HT-29 (cell line): ENCODE results near the gene CAPN9. TPM values are rescaled to one million over a fixed set of nuclear protein-coding genes. Genes with fewer than 3 reads are reported as not detected.
"Not testable (repeated sequence)": the region's sequence is repeated elsewhere in the genome, so short reads cannot be mapped to it uniquely, and the experiment has no call there.

ENCODE experiments used
- DNase-seq: peaks from one replicate; pipeline ENCODE4 v3.0.0-alpha.2; 2015; ENCODE audit warnings: low spot score
- total RNA-seq: library from RNA; depleted of rRNA; stranded (reverse); fragments of >200 nt; shearing (Covaris generic); gene quantifications from 2 replicates; pipeline ENCODE4 v1.2.3, GENCODE V29; 2014

CAPN9 gene
- total RNA-seq, 1 experiment from 2014 or later = 1.8 TPM

- peak; percentile 7 for DNase-seq
Observed at GRCh38 chr1:230823931-230824381, 76.8 kb downstream of the CAPN9 start.

DNA sequence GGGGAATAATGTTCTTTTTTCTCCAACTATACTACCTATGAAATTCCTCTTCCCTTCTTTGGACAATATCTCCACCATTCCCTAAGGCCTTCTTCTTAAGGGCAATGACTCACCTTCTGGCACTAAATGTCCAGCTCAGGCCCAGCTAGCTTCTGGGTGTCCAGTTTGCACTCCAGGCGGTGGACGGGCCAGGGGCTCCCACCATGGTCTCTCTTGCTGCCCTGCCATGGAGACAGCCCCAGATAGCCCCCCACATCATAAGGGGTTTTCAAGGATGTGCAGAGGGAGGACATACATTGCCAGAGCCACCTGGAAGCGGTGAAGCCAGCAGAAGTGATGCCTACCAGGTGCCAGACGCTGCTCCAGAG lies 77.3 kb downstream of the CAPN9 start:
- DNase-seq = peak; percentile 22

- DNase-seq = peak; percentile 77
Observed at GRCh38 chr1:230824919-230825721, 77.9 kb downstream of the CAPN9 start.

DNA sequence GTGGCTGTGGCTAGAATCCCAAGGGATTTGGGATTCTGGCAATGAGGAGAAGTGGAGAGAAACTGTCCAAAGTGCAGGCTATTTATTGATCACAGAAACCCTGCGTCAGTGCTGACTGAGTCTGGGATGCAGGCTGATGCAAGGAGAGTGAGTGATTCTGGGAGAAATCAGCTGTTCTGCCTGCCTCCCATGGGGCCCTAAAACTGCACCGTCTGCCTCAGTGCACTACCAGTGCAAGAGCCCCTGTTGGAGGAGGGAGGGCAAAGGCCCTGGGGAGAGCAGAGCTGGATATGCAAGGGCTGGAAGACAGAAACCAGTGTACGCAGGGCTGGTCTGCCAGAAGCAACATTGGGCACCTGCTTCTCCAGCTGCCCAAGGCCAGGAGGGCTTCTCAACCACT lies 78.6 kb downstream of the CAPN9 start:
- DNase-seq = peak; percentile 11

DNA sequence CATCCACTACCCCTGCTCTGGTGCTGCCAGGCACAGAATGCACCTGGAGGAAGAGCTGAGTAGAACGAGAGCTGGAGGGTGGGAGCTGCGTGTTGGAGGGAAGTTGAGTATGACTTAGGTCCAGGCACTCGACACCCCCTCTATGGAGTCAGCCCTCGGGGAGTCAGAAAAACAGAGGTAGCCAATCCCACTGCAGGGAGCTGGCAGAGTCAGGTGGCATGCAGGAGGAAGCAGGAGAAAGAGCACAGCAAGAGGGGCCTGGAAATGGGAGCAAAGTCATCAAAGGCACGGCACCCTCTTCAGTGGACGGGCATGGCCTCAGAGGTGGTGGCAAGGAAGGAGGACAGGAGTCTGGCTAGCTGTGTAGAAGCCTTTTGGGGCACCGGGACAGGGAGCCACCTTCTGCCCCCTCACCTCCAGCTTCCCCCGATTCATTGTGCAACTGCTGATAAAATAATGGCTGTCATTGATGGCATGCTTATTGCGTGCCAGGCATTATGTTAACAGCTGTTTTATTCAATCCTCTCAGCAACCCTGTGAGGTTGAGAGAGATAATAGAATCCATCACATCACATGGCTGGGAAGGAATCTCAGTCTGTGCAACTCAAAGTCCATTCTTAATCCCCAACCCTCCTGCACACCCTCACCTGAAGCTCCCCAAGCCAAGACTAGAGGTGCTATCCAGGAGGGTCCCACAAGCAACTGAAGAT lies 79.1 kb downstream of the CAPN9 start:
- DNase-seq = no peak

- DNase-seq = no peak
Observed at GRCh38 chr1:230827081-230827681, 80.0 kb downstream of the CAPN9 start.

- DNase-seq = no peak
Observed at GRCh38 chr1:230827801-230828200, 80.6 kb downstream of the CAPN9 start.

DNA sequence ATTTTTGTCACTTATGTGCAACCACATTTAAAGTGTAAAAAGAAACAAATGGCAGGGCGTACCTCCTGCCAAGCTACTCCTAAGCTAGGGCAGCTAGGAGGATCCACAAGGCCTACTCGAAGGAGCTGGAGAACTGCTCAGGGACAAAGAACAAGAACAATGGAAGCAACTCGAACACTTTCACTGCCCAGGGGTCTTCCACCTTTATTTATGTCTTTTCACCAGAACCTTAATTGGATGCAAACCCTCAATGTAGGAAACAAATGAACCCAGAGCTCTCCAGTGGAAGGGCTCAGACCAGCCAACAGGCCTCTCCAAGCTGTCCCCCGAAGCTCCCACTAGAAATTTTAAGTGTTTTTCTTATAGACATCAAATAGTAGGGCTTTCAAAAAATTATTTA lies 81.2 kb downstream of the CAPN9 start:
- DNase-seq = no peak

DNA sequence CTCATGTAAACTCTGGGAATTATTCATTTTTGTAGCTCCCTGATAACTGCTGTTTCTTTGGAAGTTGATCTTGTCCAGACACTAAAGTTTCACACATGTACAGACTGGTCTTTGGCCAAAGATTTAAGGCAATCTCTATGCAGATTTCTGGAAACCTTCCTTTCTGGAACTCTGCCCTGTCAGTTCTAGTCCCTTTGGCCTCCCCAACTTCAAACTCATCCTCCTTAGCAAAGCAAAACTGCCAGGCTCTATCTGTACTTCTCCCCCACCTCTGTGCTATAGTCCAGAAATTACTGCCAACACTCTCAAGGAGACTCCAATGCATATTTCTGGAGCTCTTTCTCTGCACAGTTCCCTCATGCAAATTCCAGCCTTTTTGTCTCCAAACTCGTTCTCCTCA lies 84.6 kb downstream of the CAPN9 start:
- no peak for DNase-seq

GRCh38 chr1:230832476-230832875 lies 85.3 kb downstream of the CAPN9 start:
- DNase-seq = no peak

GRCh38 chr1:230833511-230833910 lies 86.3 kb downstream of the CAPN9 start:
- no peak for DNase-seq

GRCh38 chr1:230834292-230834691 lies 87.1 kb downstream of the CAPN9 start:
- no peak for DNase-seq

GRCh38 chr1:230836347-230836746 lies 89.2 kb downstream of the CAPN9 start:
- no peak for DNase-seq

DNA sequence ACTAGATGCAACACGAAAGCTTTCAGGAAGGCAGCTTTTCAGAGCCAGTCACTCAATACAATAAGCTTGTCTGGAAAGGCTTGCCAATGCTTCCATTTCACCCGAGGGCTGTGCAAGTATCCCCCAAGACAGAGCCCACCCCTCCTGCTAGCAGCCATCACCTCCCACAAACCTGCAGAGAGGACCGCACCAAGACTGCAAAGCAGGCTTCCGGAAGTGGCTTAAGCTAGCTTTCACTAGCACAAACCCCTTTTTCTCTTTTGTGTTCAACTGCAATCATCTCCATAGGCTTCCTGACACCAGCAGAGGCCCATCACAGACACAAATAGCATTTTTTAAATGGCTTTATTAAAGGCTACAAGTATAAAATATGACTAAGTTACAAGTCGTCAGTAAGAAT lies 89.6 kb downstream of the CAPN9 start:
- no peak for DNase-seq

DNA sequence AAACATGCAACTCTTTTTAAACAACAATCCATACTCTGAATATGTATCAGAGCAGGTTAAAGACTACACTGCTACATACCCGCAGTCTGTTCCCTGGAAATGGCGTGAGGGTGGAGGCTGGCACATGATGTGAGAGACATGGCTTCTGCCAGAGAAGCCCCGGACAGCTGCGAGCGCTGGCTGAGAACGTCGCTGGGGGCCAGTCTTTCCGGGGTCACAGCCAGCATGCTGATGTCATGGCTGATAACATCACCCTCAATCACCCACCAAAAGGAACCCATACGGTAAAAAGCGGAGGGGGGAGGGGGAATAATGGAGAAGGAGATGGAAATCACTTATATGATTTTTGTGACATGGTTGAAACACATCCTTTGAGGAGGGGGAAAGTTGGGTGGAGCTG lies 92.0 kb downstream of the CAPN9 start:
- DNase-seq = no peak

- no peak for DNase-seq
Observed at GRCh38 chr1:230842801-230843200, 95.6 kb downstream of the CAPN9 start.

DNA sequence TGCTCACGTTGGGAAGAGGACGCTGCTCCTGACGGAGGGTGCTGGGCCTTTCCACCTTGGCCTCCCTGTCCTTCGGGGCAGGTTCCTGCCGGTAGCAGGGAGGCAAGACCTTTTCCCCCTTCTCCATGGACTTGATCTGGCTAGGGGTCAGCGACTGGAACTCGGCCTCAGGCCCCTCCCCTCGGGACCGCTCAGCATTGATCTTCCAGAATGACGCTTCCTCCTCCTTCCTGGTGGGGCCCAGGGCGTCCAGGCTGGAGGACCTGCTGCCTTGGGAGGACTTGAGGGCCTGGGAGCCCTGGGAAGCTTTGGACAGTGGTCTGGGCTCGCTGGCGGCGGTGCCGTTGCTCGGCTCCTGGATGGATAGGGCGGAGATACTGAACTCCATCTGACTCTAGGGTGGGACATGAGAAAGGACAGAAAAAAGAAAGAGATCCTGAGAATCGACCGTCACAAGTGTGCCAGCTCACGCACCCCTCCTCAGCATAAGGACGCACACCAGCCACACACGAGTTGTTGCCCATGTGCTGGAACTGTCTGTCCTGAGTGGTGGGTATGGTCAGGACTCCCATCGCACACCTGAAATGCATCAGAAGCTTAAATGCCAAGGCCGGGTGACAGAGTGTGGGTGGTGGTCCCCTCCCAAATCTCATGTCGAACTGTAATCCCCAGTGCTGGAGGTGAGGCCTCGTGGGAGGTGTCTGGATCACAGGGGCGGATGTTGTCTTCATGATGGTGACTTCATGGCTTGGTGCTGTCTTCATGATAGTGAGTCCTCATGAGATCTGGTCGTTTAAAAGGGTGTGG lies 96.5 kb downstream of the CAPN9 start:
- DNase-seq = no peak

DNA sequence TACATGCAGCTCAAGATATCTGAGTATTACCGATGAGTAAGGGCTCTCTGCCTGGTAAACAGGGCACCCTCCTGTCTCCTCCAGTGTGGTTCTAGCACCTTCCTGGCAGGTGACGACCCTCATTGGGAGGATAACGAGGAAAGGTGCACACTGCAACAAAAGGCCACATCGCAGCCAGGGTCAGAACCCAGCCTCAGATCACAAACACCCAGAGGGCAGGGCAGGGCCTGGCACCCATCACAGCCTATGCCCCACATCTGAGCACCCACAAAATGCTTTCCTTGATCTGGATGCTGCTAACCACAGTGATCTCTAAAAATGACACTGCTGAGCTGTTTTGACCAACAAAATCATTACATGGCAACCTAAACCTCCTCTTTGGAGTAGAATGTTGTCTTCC lies 97.4 kb downstream of the CAPN9 start:
- no peak for DNase-seq

GRCh38 chr1:230845184-230845583 lies 98.0 kb downstream of the CAPN9 start:
- DNase-seq = not testable (repeated sequence)

DNA sequence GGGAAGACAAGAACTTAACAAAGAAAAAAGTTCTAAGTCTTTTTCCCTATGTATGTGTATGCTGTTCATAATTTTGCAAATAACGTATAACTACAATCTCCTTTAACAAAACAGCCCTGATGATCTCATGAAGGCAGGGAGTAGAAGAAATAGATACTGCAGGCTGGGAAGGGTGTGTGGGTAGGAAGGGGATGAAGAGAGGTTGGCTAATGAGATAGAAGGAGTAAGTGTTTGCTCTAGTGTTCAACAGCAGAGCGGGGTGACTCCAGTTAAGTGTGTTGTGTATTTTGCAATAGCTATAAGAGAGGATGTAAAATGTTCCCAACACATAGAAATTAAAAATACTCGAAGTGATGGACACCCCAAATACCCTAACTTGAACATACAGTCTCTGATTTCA lies 101.0 kb downstream of the CAPN9 start:
- DNase-seq = no peak

GRCh38 chr1:230849451-230850224 lies 102.5 kb downstream of the CAPN9 start:
- no peak for DNase-seq
